ENCODE data around the gene CIAPIN1. TPM values are rescaled to one million over a fixed set of nuclear protein-coding genes. Genes with fewer than 3 reads are reported as not detected.
"Not testable (repeated sequence)": the region's sequence is repeated elsewhere in the genome, so short reads cannot be mapped to it uniquely, and the experiment has no call there.

Gene CIAPIN1
- total RNA-seq, 1 donor from 2014 or later = 28.7 TPM

- no peaks in the 10 kb centered on the region for H3K27me3 ChIP-seq
- H3K4me3 ChIP-seq = no peak overlapping the region
- TF ChIP-seq, protein P1, sequence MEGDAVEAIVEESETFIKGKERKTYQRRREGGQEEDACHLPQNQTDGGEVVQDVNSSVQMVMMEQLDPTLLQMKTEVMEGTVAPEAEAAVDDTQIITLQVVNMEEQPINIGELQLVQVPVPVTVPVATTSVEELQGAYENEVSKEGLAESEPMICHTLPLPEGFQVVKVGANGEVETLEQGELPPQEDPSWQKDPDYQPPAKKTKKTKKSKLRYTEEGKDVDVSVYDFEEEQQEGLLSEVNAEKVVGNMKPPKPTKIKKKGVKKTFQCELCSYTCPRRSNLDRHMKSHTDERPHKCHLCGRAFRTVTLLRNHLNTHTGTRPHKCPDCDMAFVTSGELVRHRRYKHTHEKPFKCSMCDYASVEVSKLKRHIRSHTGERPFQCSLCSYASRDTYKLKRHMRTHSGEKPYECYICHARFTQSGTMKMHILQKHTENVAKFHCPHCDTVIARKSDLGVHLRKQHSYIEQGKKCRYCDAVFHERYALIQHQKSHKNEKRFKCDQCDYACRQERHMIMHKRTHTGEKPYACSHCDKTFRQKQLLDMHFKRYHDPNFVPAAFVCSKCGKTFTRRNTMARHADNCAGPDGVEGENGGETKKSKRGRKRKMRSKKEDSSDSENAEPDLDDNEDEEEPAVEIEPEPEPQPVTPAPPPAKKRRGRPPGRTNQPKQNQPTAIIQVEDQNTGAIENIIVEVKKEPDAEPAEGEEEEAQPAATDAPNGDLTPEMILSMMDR (IDR thresholded peaks at IDR 0.05) = no peak
- no peaks in the 10 kb centered on the region for H3K9me3 ChIP-seq
- H3K36me3 ChIP-seq = no peaks in the 10 kb centered on the region
- no peak overlapping the region for H3K27ac ChIP-seq
- intact Hi-C loops (cut with DNase I) = no loop called here
- H3K4me1 ChIP-seq = no peaks in the 10 kb centered on the region
- DNase-seq (ENCODE audit: low spot score in 2 of 2) = no peak
Measured at GRCh38 chr16:57401943-57402640, 45.1 kb downstream of the CIAPIN1 start.

DNA sequence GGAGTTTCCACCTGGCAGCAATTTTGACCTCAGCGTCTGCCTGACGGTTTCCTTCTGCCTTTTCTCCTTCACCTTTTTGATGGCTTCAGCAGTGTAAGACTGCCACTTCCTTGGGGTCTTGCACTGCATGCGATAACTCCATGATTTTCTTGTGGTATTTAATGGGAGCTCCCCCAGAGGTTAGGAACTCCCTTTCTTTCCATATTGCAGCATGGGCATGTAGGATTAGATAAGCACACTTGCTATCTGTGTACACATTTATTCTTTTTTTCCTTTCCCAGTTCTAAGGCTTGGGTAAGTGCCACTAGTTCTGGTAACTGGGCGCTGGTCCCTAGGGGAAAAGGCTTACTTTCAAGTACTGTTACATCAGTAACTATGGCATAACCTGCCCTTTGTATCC lies 49.7 kb downstream of the CIAPIN1 start:
- H3K27me3 ChIP-seq; H3K36me3 ChIP-seq; H3K27ac ChIP-seq; H3K9me3 ChIP-seq; H3K4me3 ChIP-seq; H3K4me1 ChIP-seq; intact Hi-C loops (cut with DNase I); DNase-seq (ENCODE audit: low spot score in 2 of 2): not testable (repeated sequence)

DNA sequence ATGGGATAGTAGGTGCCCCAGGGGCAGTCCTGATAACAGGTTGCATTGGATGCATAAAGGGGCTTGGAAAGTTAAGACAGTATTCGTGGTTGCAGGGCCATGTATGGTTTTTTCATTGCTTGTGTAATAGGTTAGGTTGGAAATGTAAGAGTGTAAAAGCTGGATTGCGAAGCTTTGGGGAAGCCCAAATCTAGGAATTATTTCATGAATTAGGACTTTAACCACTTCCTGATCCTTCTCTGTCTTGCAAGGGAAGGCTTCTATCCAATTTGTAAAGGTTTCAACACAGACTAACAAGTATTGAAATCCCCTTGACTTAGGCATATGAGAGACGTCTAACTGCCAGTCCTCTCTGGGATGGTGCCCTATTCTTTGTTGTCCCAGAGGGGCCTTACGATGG lies 50.4 kb downstream of the CIAPIN1 start:
- intact Hi-C loops (cut with DNase I) = no loop called here
- no peak for DNase-seq (ENCODE audit: low spot score in 2 of 2)

DNA sequence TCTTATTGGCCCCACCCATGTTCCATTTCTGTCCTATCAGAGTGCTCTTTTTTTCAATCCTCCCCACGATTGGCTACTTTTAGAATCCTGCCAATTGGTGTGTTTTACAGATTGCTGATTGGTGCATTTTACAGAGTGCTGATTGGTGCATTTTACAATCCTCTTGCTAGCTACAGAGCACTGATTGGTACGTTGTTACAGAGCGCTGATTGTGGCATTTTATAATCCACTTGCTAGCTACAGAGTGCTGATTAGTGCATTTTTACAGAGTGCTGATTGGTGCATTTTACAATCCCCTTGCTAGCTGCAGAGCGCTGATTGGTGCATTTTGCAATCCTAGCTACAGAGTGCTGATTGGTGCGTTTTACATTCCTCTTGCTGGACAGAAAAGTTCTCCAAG lies 52.2 kb downstream of the CIAPIN1 start:
- DNase-seq (ENCODE audit: low spot score in 2 of 2) = no peak
- TF ChIP-seq, protein P1 (IDR thresholded peaks at IDR 0.05) = no peak
- Histone ChIP-seq H3K9me3 (no peaks in the 10 kb centered on the region), H3K4me1 (no peaks in the 10 kb centered on the region), H3K36me3 (no peaks in the 10 kb centered on the region), H3K4me3 (no peak overlapping the region), H3K27me3 (no peaks in the 10 kb centered on the region), H3K27ac (no peak overlapping the region)
- intact Hi-C loops (cut with DNase I) = no loop called here

More for the DNA sequence above, 50.4 kb downstream of the CIAPIN1 start:
- no peaks in the 10 kb centered on the region for H3K36me3 ChIP-seq
- H3K27ac ChIP-seq = no peak overlapping the region
- no peaks in the 10 kb centered on the region for H3K4me1 ChIP-seq
- H3K27me3 ChIP-seq = no peaks in the 10 kb centered on the region
- H3K4me3 ChIP-seq = no peak overlapping the region
- H3K9me3 ChIP-seq = no peaks in the 10 kb centered on the region
- TF ChIP-seq, protein P1 (IDR thresholded peaks at IDR 0.05) = no peak

GRCh38 chr16:57394444-57394843 lies 52.7 kb downstream of the CIAPIN1 start:
- no peak for DNase-seq (ENCODE audit: low spot score in 2 of 2)
- H3K27me3 ChIP-seq = no peaks in the 10 kb centered on the region
- H3K4me1 ChIP-seq = no peaks in the 10 kb centered on the region
- H3K4me3 ChIP-seq = no peak overlapping the region
- H3K27ac ChIP-seq = no peak overlapping the region
- H3K36me3 ChIP-seq = no peaks in the 10 kb centered on the region
- intact Hi-C loops (cut with DNase I) = no loop called here
- TF ChIP-seq, protein P1 (IDR thresholded peaks at IDR 0.05) = no peak
- H3K9me3 ChIP-seq = no peaks in the 10 kb centered on the region

DNA sequence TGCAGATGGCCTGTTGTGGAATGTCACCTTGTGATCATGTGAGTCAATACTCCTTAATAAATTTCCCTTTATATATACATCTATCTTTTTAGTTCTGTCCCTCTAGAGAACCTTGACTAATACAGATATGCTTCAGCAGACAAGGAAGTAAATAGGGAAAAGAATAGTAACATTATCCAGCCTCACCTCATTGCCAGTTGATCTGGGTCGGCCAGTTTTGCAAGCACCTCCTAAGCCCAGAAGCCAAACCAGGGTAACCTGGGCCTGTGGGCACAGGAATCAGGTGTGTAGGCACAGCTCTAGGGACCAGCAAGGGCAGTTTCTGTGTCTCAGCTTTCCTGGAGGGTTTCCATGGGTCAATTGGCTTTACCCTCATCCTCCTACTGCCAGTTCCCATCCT lies 54.5 kb downstream of the CIAPIN1 start:
- TF ChIP-seq, protein P1 (IDR thresholded peaks at IDR 0.05) = no peak
- no peaks in the 10 kb centered on the region for H3K4me1 ChIP-seq
- H3K27ac ChIP-seq = no peak overlapping the region
- DNase-seq (ENCODE audit: low spot score in 2 of 2) = no peak
- no peaks in the 10 kb centered on the region for H3K36me3 ChIP-seq
- no peaks in the 10 kb centered on the region for H3K9me3 ChIP-seq
- no peaks in the 10 kb centered on the region for H3K27me3 ChIP-seq
- H3K4me3 ChIP-seq = no peak overlapping the region
- intact Hi-C loops (cut with DNase I) = no loop called here
